GM12864 (cell line): ENCODE measurements around the gene PRRT4.

Source experiments
- DNase-seq: peaks from one replicate; pipeline ENCODE4 v3.0.0-alpha.2; 2011; ENCODE audit warnings: low read depth
- H3K4me3 ChIP-seq: 2 replicates; pipeline ENCODE4 v1.5.1; 2011; ENCODE audit warnings: mild to moderate bottlenecking, low read depth, low read length, control low read depth
- TF ChIP-seq, protein P1 (sequence below): IDR thresholded peaks from 2 replicates; pipeline ENCODE4 v1.5.1; 2011; ENCODE audit warnings: low read depth, mild to moderate bottlenecking, moderate library complexity, low read length, control low read depth, inconsistent platforms; ENCODE audit errors: missing control alignments

Gene PRRT4

GRCh38 chr7:128393526-128394330, 32.2 kb upstream of the PRRT4 start:
- H3K4me3 ChIP-seq: no peak overlapping the region
- DNase-seq: no peak

GRCh38 chr7:128392446-128393327, 31.2 kb upstream of the PRRT4 start:
- H3K4me3 ChIP-seq: no peak overlapping the region
- DNase-seq: no peak
- TF ChIP-seq, protein P1, sequence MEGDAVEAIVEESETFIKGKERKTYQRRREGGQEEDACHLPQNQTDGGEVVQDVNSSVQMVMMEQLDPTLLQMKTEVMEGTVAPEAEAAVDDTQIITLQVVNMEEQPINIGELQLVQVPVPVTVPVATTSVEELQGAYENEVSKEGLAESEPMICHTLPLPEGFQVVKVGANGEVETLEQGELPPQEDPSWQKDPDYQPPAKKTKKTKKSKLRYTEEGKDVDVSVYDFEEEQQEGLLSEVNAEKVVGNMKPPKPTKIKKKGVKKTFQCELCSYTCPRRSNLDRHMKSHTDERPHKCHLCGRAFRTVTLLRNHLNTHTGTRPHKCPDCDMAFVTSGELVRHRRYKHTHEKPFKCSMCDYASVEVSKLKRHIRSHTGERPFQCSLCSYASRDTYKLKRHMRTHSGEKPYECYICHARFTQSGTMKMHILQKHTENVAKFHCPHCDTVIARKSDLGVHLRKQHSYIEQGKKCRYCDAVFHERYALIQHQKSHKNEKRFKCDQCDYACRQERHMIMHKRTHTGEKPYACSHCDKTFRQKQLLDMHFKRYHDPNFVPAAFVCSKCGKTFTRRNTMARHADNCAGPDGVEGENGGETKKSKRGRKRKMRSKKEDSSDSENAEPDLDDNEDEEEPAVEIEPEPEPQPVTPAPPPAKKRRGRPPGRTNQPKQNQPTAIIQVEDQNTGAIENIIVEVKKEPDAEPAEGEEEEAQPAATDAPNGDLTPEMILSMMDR: no peak

More at GRCh38 chr7:128393526-128394330, 32.2 kb upstream of the PRRT4 start:
- TF ChIP-seq, protein P1: no peak

- H3K4me3 ChIP-seq: no peak overlapping the region
- TF ChIP-seq, protein P1: no peak
- no peak for DNase-seq
These were observed 30.3 kb upstream of the PRRT4 start for GRCh38 chr7:128391805-128392204.

- TF ChIP-seq, protein P1: no peak
- no peak for DNase-seq
- no peak overlapping the region for H3K4me3 ChIP-seq
These were observed 29.5 kb upstream of the PRRT4 start for GRCh38 chr7:128390871-128391565.

- TF ChIP-seq, protein P1: no peak
- no peak overlapping the region for H3K4me3 ChIP-seq
- DNase-seq: no peak
These were observed 28.3 kb upstream of the PRRT4 start for GRCh38 chr7:128389618-128390329.

DNA sequence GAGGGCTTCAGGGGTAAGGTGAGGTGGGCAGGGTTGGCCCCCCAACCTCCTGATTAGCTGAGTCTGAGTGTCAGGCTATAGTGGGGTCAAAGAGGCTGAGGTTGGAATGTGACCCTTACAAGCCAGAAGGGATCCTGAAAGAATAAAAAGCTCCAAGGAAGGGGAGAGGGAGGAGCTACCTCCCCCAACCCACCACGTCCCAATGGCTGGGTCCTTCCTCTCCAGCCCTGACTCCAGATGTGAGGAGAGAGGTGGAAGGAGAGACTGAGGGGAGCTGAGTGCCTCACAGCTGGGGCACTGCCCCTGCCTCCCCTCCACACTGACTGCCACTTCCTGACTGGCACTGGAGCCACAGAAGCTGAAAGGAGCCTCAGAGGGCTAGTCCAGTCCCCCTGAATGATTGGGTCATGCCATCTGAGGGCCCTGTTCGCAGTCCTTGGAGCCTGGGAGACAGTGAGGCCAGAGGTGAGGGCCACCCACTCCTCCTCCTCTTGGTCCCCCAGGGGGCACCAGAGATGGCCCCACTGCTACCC, 27.7 kb upstream of the PRRT4 start:
- TF ChIP-seq, protein P1: no peak
- DNase-seq: no peak
- no peak overlapping the region for H3K4me3 ChIP-seq
